Testis (tissue), 3 donors: ENCODE data around the gene P2RX7. TPM values are rescaled to one million over a fixed set of nuclear protein-coding genes. Genes with fewer than 3 reads are reported as not detected.

Experiments
- DNase-seq: peaks from one replicate; pipeline ENCODE4 v3.0.0-alpha.2; 2019
- H3K27ac ChIP-seq, 2 donors: fragments of 200-600 bp; sonication (generic); one replicate each; pipeline ENCODE4 v1.5.1; 2019
- H3K27me3 ChIP-seq: fragments of 200-600 bp; sonication (generic); one replicate; pipeline ENCODE4 v1.5.1; 2019
- H3K36me3 ChIP-seq: fragments of 200-600 bp; sonication (generic); one replicate; pipeline ENCODE4 v1.5.1; 2017; ENCODE audit warnings: low read depth; ENCODE audit errors: missing control alignments
- H3K4me1 ChIP-seq: fragments of 200-600 bp; sonication (generic); one replicate; pipeline ENCODE4 v1.5.1; 2019
- H3K4me3 ChIP-seq, 2 donors: fragments of 200-600 bp; sonication (generic); one replicate each; pipeline ENCODE4 v1.5.1; 2017 to 2019
- H3K9me3 ChIP-seq: fragments of 200-600 bp; sonication (generic); one replicate; pipeline ENCODE4 v1.5.1; 2017
- POLR2A ChIP-seq: fragments of 450-650 bp; IDR thresholded peaks from one replicate; pipeline ENCODE4 v1.6.1; 2017; ENCODE audit warnings: antibody characterized with exemption, mild to moderate bottlenecking, moderate library complexity
- WGBS, 2 donors: methylation state at CpG; one replicate each; pipeline ENCODE4 v1.1.5; 2018; 5-methylcytosine and 5-hydroxymethylcytosine counted together
- intact Hi-C: fragments of 100-400 bp; cut with DNase I; formaldehyde crosslinking; loops from one replicate; pipeline ENCODE4 v1.15.1; 2023; ENCODE audit warnings: low total_unique reads
- polyA plus RNA-seq: library from polyadenylated mRNA; stranded (reverse); fragments of 350-450 nt; fragmentation: Illumina TruSeq; extraction: RNeasy Lipid Tissue Mini Kit (QIAGEN cat#74804); gene quantifications from one replicate; pipeline ENCODE4 v1.2.3, GENCODE V29; 2014; ENCODE audit warnings: low read depth, low replicate concordance; ENCODE audit not compliant: insufficient read depth
- total RNA-seq, 2 donors: library from RNA; depleted of rRNA; stranded (reverse); fragments of >200 nt; gene quantifications; one replicate each; pipeline ENCODE4 v1.2.3, GENCODE V29; 2016
- TF ChIP-seq, protein P1 (sequence below), 3 experiments: fragments of 450-650 bp in 2 of 3; fragments of 200-600 bp in 1 of 3; sonication (generic) in 1 of 3; IDR thresholded peaks; one replicate each; pipeline ENCODE4 v1.5.1; 2016 to 2019; ENCODE audit warnings: antibody characterized with exemption in 3 of 3, mild to moderate bottlenecking in 2 of 3, moderate library complexity in 1 of 3

Gene P2RX7
- total and polyA plus RNA-seq, 3 donors from 2014 or later = 3.0 to 12.8 (median 5.6) TPM

DNA sequence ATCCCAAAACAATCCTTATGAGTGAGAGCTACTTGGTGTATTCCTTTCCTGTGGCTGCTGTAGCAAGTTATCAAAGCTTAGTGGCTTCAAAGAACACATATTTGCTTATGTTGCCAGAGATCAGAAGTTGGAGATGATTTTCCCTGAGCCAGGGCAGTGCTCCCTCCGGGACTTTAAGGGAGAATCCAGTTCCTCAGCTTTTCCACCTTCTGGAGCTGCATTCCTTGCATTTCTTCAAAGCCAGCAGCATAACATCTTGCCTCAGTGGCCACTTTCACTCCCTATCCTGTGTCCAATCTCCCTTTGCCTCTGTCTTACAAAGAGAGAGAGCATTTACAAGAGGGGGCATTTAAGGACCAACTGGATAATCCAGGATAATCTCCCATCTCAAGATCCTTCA lies 33.7 kb downstream of the P2RX7 start:
- TF ChIP-seq, protein P1, sequence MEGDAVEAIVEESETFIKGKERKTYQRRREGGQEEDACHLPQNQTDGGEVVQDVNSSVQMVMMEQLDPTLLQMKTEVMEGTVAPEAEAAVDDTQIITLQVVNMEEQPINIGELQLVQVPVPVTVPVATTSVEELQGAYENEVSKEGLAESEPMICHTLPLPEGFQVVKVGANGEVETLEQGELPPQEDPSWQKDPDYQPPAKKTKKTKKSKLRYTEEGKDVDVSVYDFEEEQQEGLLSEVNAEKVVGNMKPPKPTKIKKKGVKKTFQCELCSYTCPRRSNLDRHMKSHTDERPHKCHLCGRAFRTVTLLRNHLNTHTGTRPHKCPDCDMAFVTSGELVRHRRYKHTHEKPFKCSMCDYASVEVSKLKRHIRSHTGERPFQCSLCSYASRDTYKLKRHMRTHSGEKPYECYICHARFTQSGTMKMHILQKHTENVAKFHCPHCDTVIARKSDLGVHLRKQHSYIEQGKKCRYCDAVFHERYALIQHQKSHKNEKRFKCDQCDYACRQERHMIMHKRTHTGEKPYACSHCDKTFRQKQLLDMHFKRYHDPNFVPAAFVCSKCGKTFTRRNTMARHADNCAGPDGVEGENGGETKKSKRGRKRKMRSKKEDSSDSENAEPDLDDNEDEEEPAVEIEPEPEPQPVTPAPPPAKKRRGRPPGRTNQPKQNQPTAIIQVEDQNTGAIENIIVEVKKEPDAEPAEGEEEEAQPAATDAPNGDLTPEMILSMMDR (IDR thresholded peaks at IDR 0.05) = no peak
- TF ChIP-seq POLR2A = no peak
- Histone ChIP-seq H3K27ac (no peak overlapping the region), H3K27me3 (no peaks in the 10 kb centered on the region), H3K36me3 (no peaks in the 10 kb centered on the region), H3K9me3 (no peaks in the 10 kb centered on the region), H3K4me1 (no peaks in the 10 kb centered on the region), H3K4me3 (no peak overlapping the region)
- WGBS, 2 donors = 86 to 96% methylated on average over 1 of the region's 1 CpG
- intact Hi-C loops = no loop called here
- DNase-seq = no peak

DNA sequence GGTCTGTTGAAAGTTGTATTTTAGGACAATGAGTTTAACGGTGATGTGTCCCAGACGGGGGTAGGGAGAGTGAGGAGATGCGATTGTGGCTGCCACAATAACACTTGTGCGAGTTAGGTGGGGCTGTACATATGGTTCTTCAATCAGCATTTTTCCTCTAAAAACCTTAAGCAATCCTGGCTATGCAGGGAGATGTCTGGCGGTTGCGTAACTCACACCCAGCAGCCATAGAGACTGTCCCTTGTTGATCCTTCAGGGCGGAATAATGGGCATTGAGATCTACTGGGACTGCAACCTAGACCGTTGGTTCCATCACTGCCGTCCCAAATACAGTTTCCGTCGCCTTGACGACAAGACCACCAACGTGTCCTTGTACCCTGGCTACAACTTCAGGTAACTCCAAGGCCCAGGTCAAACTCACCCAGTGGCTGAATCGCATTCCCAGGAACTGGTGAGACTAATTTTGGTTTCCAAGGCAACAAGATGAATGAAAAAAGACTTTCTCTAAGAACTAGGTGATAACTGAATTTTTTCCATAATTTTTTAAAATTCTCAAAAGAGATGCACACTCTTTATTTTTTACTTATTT lies 34.6 kb downstream of the P2RX7 start:
- H3K9me3 ChIP-seq = no peaks in the 10 kb centered on the region
- no peak overlapping the region for H3K27ac ChIP-seq
- H3K4me1 ChIP-seq = no peaks in the 10 kb centered on the region
- TF ChIP-seq POLR2A = no peak
- TF ChIP-seq, protein P1 (IDR thresholded peaks at IDR 0.05) = no peak
- WGBS, 2 donors = 83 to 88% methylated on average over 14 of the region's 14 CpGs
- intact Hi-C loops = no loop called here
- no peaks in the 10 kb centered on the region for H3K36me3 ChIP-seq
- H3K27me3 ChIP-seq = no peaks in the 10 kb centered on the region
- DNase-seq = no peak
- no peak overlapping the region for H3K4me3 ChIP-seq

DNA sequence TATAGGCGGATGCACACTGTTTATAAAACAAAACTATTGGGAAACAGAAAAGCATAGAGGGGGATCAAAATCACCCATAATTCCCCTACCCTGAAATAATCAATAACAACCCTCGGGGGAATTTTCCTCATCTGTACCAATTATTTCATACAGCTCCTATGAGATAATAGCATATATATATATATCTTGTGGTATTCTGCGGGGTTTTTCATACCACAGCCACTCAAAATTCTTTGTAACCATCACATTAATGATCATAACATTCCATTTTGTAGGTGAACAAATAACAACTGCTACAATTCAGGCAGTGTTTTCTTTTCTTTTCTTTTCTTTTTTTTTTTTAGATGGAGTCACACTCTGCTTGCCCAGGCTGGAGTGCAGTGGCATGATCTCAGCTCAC lies 35.3 kb downstream of the P2RX7 start:
- no peak for DNase-seq
- Histone ChIP-seq H3K9me3 (no peaks in the 10 kb centered on the region), H3K36me3 (no peaks in the 10 kb centered on the region), H3K4me3 (no peak overlapping the region), H3K27ac (no peak overlapping the region), H3K27me3 (no peaks in the 10 kb centered on the region), H3K4me1 (peaks cover under 1% of the 10 kb centered on the region)
- intact Hi-C loops = no loop called here
- WGBS, 2 donors = 93% methylated on average over 3 of the region's 3 CpGs
- TF ChIP-seq, protein P1 (IDR thresholded peaks at IDR 0.05) = no peak
- TF ChIP-seq POLR2A = no peak

DNA sequence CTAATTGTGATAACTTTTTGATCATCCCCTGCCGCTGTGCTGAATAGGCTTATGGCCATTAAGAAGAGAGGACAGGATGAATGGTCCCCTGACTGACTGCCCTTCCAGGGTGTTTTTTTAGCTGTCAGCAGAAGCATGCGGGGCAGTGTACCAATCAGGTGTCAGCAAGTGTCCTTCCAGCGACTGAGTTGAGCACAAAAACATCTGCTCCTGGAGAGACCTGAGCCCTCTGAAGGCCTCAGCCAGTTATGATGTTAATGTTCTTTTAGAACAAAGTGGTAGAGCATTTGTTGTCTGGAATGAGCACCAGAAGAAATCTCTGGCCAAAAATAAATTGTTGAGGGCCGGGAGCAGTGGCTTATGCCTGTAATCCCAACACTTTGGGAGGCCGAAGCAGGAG lies 37.5 kb downstream of the P2RX7 start:
- Histone ChIP-seq H3K27me3 (no peaks in the 10 kb centered on the region), H3K4me1 (peaks cover 21% of the 10 kb centered on the region), H3K27ac (no peak overlapping the region), H3K9me3 (no peaks in the 10 kb centered on the region), H3K36me3 (no peaks in the 10 kb centered on the region), H3K4me3 (no peak overlapping the region)
- TF ChIP-seq, protein P1 (IDR thresholded peaks at IDR 0.05) = no peak
- intact Hi-C loops = no loop called here
- no peak for DNase-seq
- 82 to 84% methylated on average over 5 of the region's 5 CpGs for WGBS, 2 donors

DNA sequence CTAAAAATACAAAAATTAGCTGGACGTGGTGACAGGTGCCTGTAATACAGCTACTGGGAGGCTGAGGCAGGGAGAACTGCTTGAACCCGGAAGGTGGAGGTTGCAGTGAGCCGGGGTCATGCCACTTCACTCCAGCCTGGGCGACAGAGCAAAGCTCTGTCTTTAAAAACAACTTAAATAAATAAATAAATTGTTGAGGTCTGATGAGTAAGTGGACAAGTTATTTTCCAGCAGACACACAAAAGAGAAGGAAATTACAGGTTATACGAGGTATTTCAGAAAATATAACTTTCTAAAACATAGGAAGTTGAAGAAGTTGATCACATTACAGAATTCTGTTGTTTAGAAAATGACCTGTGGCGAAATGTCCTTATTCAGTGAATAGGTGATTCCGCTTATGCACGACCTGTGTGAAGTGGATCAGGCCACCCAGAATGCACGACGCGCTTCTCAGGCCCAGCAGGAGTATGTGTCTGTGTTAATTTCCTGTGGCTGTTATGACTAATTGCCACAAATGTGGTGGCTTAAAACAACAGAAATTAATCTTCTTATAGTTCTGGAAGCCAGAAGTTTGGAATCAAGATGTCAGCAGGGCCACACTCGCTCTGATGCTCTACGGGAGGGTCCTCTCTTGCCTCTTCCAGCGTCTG lies 38.1 kb downstream of the P2RX7 start:
- TF ChIP-seq, protein P1 (IDR thresholded peaks at IDR 0.05) = no peak
- no peak for TF ChIP-seq POLR2A
- peaks cover 23% of the 10 kb centered on the region for H3K4me1 ChIP-seq
- no peaks in the 10 kb centered on the region for H3K36me3 ChIP-seq
- no peaks in the 10 kb centered on the region for H3K27me3 ChIP-seq
- intact Hi-C loops = no loop called here
- H3K4me3 ChIP-seq = no peak overlapping the region
- 95% methylated on average over 14 of the region's 14 CpGs for WGBS, 2 donors
- no peak for DNase-seq
- no peaks in the 10 kb centered on the region for H3K9me3 ChIP-seq
- no peak overlapping the region for H3K27ac ChIP-seq
